HG02852 (cell line): ENCODE measurements around the gene LETM1.

Experiments
- ATAC-seq: cut with Tn5 transposase; IDR thresholded peaks from one replicate; pipeline ENCODE4 v1.9.1; 2021; ENCODE audit warnings: mild to moderate bottlenecking, moderate library complexity; ENCODE audit not compliant: unreplicated experiment

The LETM1 gene

DNA sequence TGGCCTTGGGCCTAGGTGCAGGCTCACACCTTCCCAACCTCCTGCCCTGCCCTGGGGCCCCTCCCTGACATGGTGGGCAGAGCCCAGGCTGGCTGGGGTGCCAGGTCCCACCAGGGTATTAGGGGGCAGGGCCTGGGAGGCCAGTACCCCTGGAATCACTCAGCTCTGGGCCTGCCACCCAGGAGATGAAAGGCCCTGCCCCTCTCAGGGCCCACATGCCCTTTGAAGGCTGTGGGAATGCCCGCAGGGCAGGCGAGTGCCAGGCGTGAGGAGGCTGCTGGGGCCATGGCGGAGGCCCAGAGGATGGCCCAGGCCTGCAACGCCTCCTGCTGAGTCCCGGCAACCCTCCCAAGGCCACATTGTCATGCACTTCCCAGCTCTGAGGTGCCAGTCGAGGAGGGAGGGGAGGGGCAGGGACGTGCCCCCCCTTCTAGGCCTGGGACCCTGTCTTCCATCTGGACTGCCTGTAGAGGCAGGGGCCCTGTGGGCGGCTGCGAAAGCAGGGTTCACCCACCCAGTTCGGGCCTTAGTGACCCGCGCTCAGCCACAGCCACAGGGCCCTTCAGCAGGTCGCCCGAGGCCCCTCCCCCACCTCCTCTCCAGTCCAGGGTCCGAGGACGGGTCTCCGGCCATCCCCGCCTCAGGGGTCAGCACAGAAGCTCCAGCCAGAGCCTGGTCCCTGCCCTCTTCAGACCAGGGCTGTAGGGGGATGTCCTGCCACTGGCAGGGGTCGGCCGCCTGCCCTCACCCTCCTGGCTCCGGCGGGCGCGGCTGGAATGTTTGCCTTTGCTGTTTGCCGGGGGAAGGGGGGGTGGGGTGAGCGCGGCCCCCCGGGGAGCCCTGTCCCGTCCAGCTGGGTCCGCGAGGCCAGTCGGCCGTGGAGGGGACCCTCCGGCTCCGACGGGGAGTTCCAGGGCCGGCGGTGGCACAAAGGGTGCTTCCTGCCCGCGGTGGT, 89.6 kb downstream of the LETM1 start:
- no peak for ATAC-seq

DNA sequence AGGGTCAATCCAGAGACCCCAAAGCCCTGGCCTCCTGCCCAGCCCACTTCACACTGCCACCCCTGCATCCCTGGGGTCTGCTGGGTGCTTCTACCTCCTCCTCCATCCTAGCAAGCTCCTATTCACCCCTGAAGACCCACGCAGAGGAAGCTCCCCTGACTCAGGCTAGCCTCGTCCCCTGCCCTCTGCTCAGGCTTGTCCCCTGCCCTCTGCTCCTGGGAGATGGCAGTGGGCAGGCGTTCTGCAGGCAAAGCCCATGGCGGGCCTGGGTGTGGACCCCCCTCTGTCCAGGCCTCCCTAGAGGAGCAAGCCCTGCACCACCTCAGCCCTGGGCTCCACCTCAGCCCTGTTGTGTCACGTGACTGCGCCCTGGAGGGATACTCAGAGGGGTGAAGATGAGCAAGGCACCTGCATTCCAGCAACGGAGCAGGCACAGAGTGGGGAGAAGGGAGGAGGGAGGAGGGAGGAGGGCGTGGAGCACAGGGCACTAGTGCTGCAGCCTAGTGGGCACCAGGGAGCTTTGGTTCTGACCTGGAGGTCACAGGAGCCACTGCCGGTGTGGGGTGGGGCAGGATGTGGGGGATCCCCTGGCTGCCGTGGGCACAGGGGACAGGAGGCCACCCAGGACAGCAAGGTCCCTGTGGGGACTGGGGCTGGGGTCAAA, 90.4 kb downstream of the LETM1 start:
- no peak for ATAC-seq

DNA sequence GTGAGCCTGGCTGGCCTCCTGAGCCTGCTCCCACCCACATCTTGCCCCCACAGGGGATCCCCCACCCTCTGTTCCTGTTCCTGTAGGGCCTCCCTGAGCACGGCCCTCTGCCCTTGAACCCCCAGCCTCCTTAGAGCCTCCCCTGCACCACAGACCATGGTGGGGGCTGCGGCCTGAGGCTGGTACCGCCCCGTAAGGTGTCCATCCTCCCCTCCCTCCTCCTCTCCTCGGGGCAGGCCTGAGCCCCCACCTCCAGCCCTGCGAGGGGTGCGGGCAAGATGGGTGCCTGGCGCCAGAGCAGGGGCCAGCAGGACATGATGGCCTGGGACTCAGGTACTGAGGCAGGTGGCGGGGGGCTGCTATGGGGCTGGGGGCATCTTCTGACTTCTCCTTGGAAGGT, 91.3 kb downstream of the LETM1 start:
- no peak for ATAC-seq

DNA sequence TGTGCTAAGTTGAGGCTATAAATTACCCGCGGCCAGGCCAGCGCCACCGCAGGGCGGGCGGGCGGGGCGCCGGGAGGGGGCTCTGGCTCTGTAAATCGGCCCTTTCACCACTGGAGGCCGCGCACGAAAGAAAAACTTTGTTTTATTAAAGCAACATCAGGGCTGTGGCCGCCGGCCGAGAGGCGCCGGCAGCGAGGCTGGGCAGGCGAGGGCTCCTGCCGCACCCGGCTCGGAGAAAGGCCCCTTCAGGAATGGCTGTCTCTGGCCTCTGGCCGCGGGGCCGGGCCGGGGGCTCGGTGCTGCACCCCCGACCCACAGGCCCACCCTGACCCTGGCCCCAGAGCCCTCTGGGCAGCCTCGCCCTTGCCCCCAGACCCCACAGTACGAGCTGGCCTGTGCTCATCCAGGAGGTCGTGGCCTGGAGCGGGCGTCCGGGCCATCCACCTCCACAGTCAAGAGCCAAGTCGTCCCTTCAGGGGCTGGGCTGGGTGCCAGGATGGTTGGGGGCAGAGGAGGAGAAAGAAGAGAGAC, 92.3 kb downstream of the LETM1 start:
- ATAC-seq: no peak

DNA sequence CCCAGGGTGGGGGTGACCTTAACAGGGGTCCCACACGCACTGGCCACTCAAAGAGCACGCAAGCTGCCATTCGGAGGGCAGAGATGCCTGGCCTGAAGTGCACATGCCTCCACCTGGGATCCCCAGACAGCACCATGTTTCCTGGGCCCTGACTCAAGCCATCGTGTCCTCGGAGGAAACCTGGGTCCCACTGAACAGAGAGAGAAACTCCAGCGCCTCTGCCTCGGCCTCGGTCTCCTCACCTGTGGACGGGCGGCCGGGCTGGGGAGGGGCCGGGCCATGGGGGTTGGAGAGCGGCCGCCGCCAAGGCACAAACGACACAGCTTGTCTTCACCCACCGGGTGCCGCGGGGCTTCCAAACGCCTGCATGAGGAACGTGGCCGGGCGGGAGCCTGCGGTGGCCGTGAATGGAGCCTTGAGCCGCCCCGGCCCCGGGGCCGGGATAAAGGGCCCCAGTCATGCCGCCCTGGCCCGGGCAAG, 92.8 kb downstream of the LETM1 start:
- ATAC-seq: no peak

DNA sequence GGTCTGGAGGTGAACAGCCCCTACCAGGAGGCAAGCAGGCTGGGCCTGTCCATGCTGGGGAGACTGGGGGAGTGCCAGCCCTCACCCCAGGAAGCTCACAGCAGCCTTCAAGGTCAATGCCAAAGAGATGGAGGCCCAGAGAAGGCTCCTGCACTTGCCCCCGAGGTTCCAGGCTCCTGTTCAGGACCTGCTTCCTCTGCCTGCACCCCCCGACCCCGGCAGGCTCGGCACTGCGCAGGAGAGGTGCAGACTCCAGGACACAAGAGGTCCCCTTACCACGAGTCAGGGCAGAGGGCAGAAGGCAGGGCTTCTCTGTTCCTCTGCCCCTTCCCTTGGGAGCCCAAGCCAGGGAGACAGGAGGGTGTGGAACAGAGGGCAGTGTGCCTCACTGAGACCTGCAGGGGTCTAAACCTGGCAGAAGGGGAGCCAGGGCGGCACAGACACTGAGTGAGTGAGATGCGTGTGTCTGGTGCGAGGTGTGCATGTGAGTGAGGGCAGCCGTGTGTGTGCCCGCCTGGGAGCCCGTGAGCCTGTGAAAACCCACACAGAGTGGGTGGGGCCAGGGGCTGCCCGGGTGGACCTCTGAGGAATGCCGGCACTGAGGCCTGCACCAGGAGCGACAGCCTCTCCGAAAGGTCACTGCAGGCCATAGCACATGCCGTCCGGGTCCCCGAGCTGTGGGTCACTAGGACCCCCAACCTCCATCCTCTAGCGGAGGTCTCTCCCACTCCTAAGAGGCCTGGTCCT, 93.5 kb downstream of the LETM1 start:
- ATAC-seq: no peak
